HepG2 (cell line): ENCODE measurements around the gene PBX1. TPM values are rescaled to one million over a fixed set of nuclear protein-coding genes. Genes with fewer than 3 reads are reported as not detected.

Experiments
- ATAC-seq: fragments of 200-7000 bp; cut with Tn5 transposase; 3 replicates; pipeline ENCODE4 v1.9.1; 2020; ENCODE audit warnings: mild to moderate bottlenecking, moderate library complexity
- BruUV-seq: library from RNA; stranded (reverse); fragments of 400-500 nt; replicated peaks from 2 replicates; lab custom pipeline; 2021; lab: Mats Ljungman, UMichigan
- CTCF ChIA-PET: fragments of 300-600 bp; formaldehyde crosslinking; extraction: SDS; loops from one replicate; lab custom pipeline; 2021; ENCODE audit warnings: low total read pairs, inconsistent platforms, low intra/inter-chr PET ratio; lab: Yijun Ruan, JAX
- POLR2A ChIA-PET: fragments of 350-600 bp; sonication (Branson Sonifier 250); formaldehyde crosslinking; loops from one replicate; lab custom pipeline; 2020; ENCODE audit warnings: antibody characterized with exemption, inconsistent platforms; lab: Yijun Ruan, JAX
- DNase-seq: peaks from one replicate; pipeline ENCODE4 v3.0.0-alpha.2; 2015; ENCODE audit warnings: low spot score
- FAIRE-seq: peaks from 3 replicates; lab custom pipeline; 2011; peaks lifted over from hg19 to GRCh38; lab: Jason Lieb, UNC
- H2AFZ ChIP-seq: one replicate; pipeline ENCODE4 v1.6.1; 2011; ENCODE audit warnings: low read length, inconsistent platforms
- H3K27ac ChIP-seq: fragments of 300-600 bp; 3 replicates; pipeline ENCODE4 v1.8.0; 2011; ENCODE audit warnings: mixed run types, mild to moderate bottlenecking, mixed read lengths, low read length, inconsistent platforms; ENCODE audit not compliant: insufficient read depth; ENCODE audit errors: extremely low read length
- H3K27me3 ChIP-seq, 2 experiments: fragments of 200-600 bp in 1 of 2; 2 replicates in 1 of 2; 3 replicates in 1 of 2; pipeline versions ENCODE4 v1.6.0 to v1.8.0; 2011; ENCODE audit warnings: low read length in 2 of 2, mild to moderate bottlenecking in 2 of 2, moderate library complexity in 2 of 2, inconsistent platforms in 1 of 2; ENCODE audit not compliant: insufficient read depth in 2 of 2, control insufficient read depth in 1 of 2
- H3K36me3 ChIP-seq, 2 experiments: fragments of 200-600 bp in 1 of 2; replicated peaks in 1 of 2; 2 replicates in 1 of 2; 3 replicates in 1 of 2; pipeline versions ENCODE4 v1.5.1 to v1.8.0; 2011; ENCODE audit warnings: low read length in 2 of 2, inconsistent platforms in 1 of 2; ENCODE audit not compliant: insufficient read depth in 2 of 2, control insufficient read depth in 1 of 2
- H3K4me1 ChIP-seq: 2 replicates; pipeline ENCODE4 v1.5.1; 2012; ENCODE audit warnings: low read length, inconsistent platforms; ENCODE audit not compliant: insufficient read depth
- H3K4me2 ChIP-seq: 2 replicates; pipeline ENCODE4 v1.6.0; 2011; ENCODE audit warnings: low read depth, low read length, inconsistent platforms
- H3K4me3 ChIP-seq, 3 experiments: fragments of 200-600 bp in 1 of 3; sonication (generic), shearing (Covaris generic) in 1 of 3; replicated peaks in 1 of 3; 2 replicates each; pipeline ENCODE4 v1.5.1; 2011 to 2016; ENCODE audit warnings: low read length in 3 of 3, inconsistent platforms in 2 of 3, low read depth in 2 of 3, mild to moderate bottlenecking in 2 of 3, control low read depth in 1 of 3, mixed read lengths in 1 of 3; ENCODE audit not compliant: insufficient read depth in 1 of 3
- H3K79me2 ChIP-seq: one replicate; pipeline ENCODE4 v1.6.1; 2011; ENCODE audit warnings: low read length, inconsistent platforms; ENCODE audit not compliant: insufficient read depth
- H3K9ac ChIP-seq: 2 replicates; pipeline ENCODE4 v1.6.0; 2011; ENCODE audit warnings: mild to moderate bottlenecking, low read depth, low read length, inconsistent platforms; ENCODE audit not compliant: insufficient read depth
- H3K9me3 ChIP-seq: 2 replicates; pipeline ENCODE4 v1.5.1; 2012; ENCODE audit warnings: mild to moderate bottlenecking, low read length
- H4K20me1 ChIP-seq: 2 replicates; pipeline ENCODE4 v1.6.0; 2011; ENCODE audit warnings: inconsistent platforms, mild to moderate bottlenecking, low read length, moderate library complexity; ENCODE audit not compliant: insufficient read depth
- CSRNP1 ChIP-seq: sonication (generic); formaldehyde crosslinking; IDR thresholded peaks from 2 replicates; pipeline ENCODE4 v1.8.1; 2023; ENCODE audit warnings: mild to moderate bottlenecking, missing genetic modification reagents
- EP300 ChIP-seq, 3 experiments: sonication (generic) in 1 of 3; formaldehyde crosslinking in 1 of 3; IDR thresholded peaks; 2 replicates each; pipeline versions ENCODE4 v1.5.1 to v1.6.1; 2011 to 2020; ENCODE audit warnings: low read depth in 2 of 3, low read length in 2 of 3, borderline replicate concordance in 1 of 3, improper control_type of control experiment in 1 of 3, mild to moderate bottlenecking in 1 of 3, missing genetic modification reagents in 1 of 3, moderate library complexity in 1 of 3
- MXD3 ChIP-seq: IDR thresholded peaks from 2 replicates; pipeline ENCODE4 v1.6.1; 2016; ENCODE audit warnings: mild to moderate bottlenecking, missing biosample characterization, missing genetic modification reagents
- POGZ ChIP-seq: sonication (generic); formaldehyde crosslinking; IDR thresholded peaks from 2 replicates; pipeline ENCODE4 v1.4.0; 2020; ENCODE audit warnings: mild to moderate bottlenecking, missing genetic modification reagents
- POLR2G ChIP-seq: fragments of 200-400 bp; formaldehyde crosslinking; IDR thresholded peaks from 2 replicates; pipeline ENCODE4 v1.6.1; 2018; ENCODE audit warnings: mild to moderate bottlenecking, low read depth, low read length, moderate library complexity
- SALL2 ChIP-seq: sonication (generic); formaldehyde crosslinking; IDR thresholded peaks from 2 replicates; pipeline ENCODE4 v1.8.1; 2023; ENCODE audit warnings: mild to moderate bottlenecking, missing genetic modification reagents, inconsistent platforms
- THAP7 ChIP-seq: sonication (generic); formaldehyde crosslinking; IDR thresholded peaks from 2 replicates; pipeline ENCODE4 v1.8.1; 2023; ENCODE audit warnings: mild to moderate bottlenecking, missing genetic modification reagents
- ZFP82 ChIP-seq: sonication (generic); formaldehyde crosslinking; IDR thresholded peaks from 2 replicates; pipeline ENCODE4 v1.5.1; 2020; ENCODE audit warnings: mild to moderate bottlenecking, missing genetic modification reagents, borderline replicate concordance
- ZNF33B ChIP-seq: sonication (generic); formaldehyde crosslinking; IDR thresholded peaks from 2 replicates; pipeline ENCODE4 v1.5.1; 2020; ENCODE audit warnings: mild to moderate bottlenecking, missing genetic modification reagents
- ZNF572 ChIP-seq: sonication (generic); formaldehyde crosslinking; IDR thresholded peaks from 2 replicates; pipeline ENCODE4 v1.5.1; 2020; ENCODE audit warnings: mild to moderate bottlenecking, missing genetic modification reagents
- ZNF773 ChIP-seq: sonication (generic); formaldehyde crosslinking; IDR thresholded peaks from 2 replicates; pipeline ENCODE4 v1.4.0; 2020; ENCODE audit warnings: missing genetic modification reagents, borderline replicate concordance
- ZNF83 ChIP-seq: sonication (generic); formaldehyde crosslinking; IDR thresholded peaks from 2 replicates; pipeline ENCODE4 v1.4.0; 2020; ENCODE audit warnings: missing genetic modification reagents, mild to moderate bottlenecking, borderline replicate concordance
- ZSCAN25 ChIP-seq: sonication (generic); formaldehyde crosslinking; IDR thresholded peaks from 2 replicates; pipeline ENCODE4 v1.8.0; 2022; ENCODE audit warnings: mild to moderate bottlenecking, missing genetic modification reagents
- WGBS: methylation state at CpG from one replicate; pipeline ENCODE4 v1.1.6; 2017; ENCODE audit warnings: low lambda C conversion rate; 5-methylcytosine and 5-hydroxymethylcytosine counted together
- in situ Hi-C: cut with HindIII; loops from 2 replicates; pipeline ENCODE4 v1.10.0; 2017; ENCODE audit warnings: low pct_unique_long_range_greater_than_20kb; ENCODE audit not compliant: extremely low pct_ligation_motif_present
- intact Hi-C: fragments of 100-400 bp; cut with micrococcal nuclease; formaldehyde crosslinking; loops from one replicate; pipeline ENCODE4 v1.10.0; 2022; ENCODE audit not compliant: unreplicated experiment
- polyA plus RNA-seq, 8 experiments: library from polyadenylated mRNA; depleted of rRNA in 3 of 8; stranded (reverse) in 7 of 8; unstranded in 1 of 8; fragments of >200 nt; fragmentation: Illumina TruSeq in 4 of 8; extraction: Trizol in 4 of 8; gene quantifications; 2 replicates each; pipeline versions ENCODE4 v1.2.1 to v1.2.3, GENCODE V29; 2011 to 2016; ENCODE audit warnings: low read depth in 4 of 8, missing spikeins in 1 of 8, mixed read lengths in 1 of 8; ENCODE audit not compliant: insufficient read depth in 1 of 8
- total RNA-seq, 5 experiments: library from RNA; depleted of rRNA; stranded (reverse); fragments of >200 nt; fragmentation: Illumina TruSeq; extraction: Trizol; gene quantifications; 2 replicates each; pipeline ENCODE4 v1.2.3, GENCODE V29; 2016; ENCODE audit warnings: low read depth in 1 of 5

The PBX1 gene
- total and polyA plus RNA-seq, 2 of the 13 experiments (the other 11 are each of a cell fraction or from before 2014, with no cell fraction given), result 0.24 TPM; not detected in 1

DNA sequence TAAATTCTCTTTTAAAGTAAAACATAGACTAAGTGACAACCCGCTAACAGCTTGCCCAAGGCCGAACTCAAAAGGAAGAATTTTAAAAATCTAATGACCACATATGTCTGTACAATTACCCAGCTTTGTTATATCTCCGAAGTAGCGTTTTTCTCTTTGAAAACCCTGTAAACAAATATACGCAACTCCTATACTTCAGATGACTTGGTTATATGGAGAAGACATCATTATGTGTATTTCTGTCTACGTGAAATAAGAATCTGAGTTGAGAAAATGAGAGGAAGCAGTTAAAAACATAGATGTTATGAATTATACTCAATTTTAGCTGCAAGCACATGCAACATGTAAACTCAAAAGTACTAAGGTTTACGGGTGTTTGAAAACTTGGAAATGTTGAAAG, 2.0 kb downstream of the PBX1 start:
- FAIRE-seq, result no peak
- H3K4me1 ChIP-seq, result 0 out of 2 replicates have a peak, but pooled peaks cover 9% of the 10 kb centered on the region
- H3K9ac ChIP-seq, result no peak overlapping the region
- no peaks in the 10 kb centered on the region for H3K79me2 ChIP-seq
- no peaks in the 10 kb centered on the region for H3K9me3 ChIP-seq
- no peak overlapping the region for H3K27ac ChIP-seq
- H3K4me2 ChIP-seq, result no peak overlapping the region
- H3K36me3 ChIP-seq, result no peaks in the 10 kb centered on the region
- intact Hi-C loops (no loop called here), in situ Hi-C loops (no loop called here)
- no peak for ATAC-seq
- no peak overlapping the region for H2AFZ ChIP-seq
- POLR2A ChIA-PET, result no interaction called here
- 8% methylated on average over 7 of the region's 7 CpGs for WGBS
- BruUV-seq, result no TSS peak
- CTCF ChIA-PET, result no interaction called here
- no peak for TF ChIP-seq ZNF773
- no peak for TF ChIP-seq SALL2 (CRISPR knock-in tag)
- no peak for TF ChIP-seq MXD3 (CRISPR knock-in tag)
- TF ChIP-seq POLR2G, result no peak
- no peak for TF ChIP-seq ZSCAN25 (CRISPR knock-in tag)
- TF ChIP-seq ZNF83 (CRISPR knock-in tag), result no peak
- no peak for TF ChIP-seq ZNF572 (CRISPR knock-in tag)
- TF ChIP-seq EP300 (IDR thresholded peaks at IDR 0.05; ENCODE audit: low read depth in 2 of 2, low read length in 2 of 2), result no peak
- no peak for TF ChIP-seq EP300 (CRISPR knock-in tag; IDR thresholded peaks at IDR 0.05; ENCODE audit: borderline replicate concordance)
- no peaks in the 10 kb centered on the region for H4K20me1 ChIP-seq
- H3K27me3 ChIP-seq, result peaks cover 0 to 13% of the 10 kb centered on the region in 2 experiments; a peak in 2 of 5 replicates
- DNase-seq, result no peak
- no peak overlapping the region for H3K4me3 ChIP-seq

DNA sequence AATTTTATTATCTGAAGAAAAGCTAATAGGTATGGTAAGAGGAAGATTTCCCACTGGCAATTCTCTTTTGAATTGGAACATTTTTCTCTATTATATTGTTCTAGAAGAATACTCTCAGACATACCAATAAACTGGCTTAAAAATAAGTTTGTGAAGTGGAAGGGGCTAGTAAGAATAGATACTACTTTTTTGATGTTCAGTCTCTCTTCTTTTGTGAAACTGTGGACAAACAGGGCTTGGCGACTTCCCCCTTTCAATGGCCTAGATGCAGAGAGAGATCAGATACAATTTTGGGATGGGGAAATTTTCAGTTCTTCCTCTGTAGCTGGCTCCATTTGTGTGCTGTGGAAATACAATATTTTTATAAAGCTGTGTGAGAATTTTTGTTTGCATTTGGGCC, 2.5 kb downstream of the PBX1 start:
- Histone ChIP-seq H3K4me1 (0 out of 2 replicates have a peak, but pooled peaks cover 9% of the 10 kb centered on the region), H3K9ac (no peak overlapping the region), H3K4me3 (no peak overlapping the region), H3K27ac (no peak overlapping the region), H3K9me3 (no peaks in the 10 kb centered on the region), H3K4me2 (no peak overlapping the region), H4K20me1 (no peaks in the 10 kb centered on the region), H2AFZ (no peak overlapping the region), H3K36me3 (no peaks in the 10 kb centered on the region), H3K27me3 (peaks cover 0 to 13% of the 10 kb centered on the region in 2 experiments; a peak in 2 of 5 replicates), H3K79me2 (no peaks in the 10 kb centered on the region)
- intact Hi-C loops (no loop called here), in situ Hi-C loops (no loop called here)
- POLR2A ChIA-PET, result no interaction called here
- WGBS, result 87% methylated on average over 1 of the region's 1 CpG
- no peak for ATAC-seq
- no TSS peak for BruUV-seq
- FAIRE-seq, result no peak
- CTCF ChIA-PET, result no interaction called here
- DNase-seq, result no peak
- TF ChIP-seq CSRNP1, result no peak
- no peak for TF ChIP-seq POGZ (CRISPR knock-in tag)
- no peak for TF ChIP-seq THAP7 (CRISPR knock-in tag)
- no peak for TF ChIP-seq ZNF33B
- no peak for TF ChIP-seq MXD3 (CRISPR knock-in tag)
- no peak for TF ChIP-seq ZFP82
